ENCODE results near the gene FAM222B.
"Not testable (repeated sequence)": the region's sequence is repeated elsewhere in the genome, so short reads cannot be mapped to it uniquely, and the experiment has no call there.

FAM222B gene, protein sequence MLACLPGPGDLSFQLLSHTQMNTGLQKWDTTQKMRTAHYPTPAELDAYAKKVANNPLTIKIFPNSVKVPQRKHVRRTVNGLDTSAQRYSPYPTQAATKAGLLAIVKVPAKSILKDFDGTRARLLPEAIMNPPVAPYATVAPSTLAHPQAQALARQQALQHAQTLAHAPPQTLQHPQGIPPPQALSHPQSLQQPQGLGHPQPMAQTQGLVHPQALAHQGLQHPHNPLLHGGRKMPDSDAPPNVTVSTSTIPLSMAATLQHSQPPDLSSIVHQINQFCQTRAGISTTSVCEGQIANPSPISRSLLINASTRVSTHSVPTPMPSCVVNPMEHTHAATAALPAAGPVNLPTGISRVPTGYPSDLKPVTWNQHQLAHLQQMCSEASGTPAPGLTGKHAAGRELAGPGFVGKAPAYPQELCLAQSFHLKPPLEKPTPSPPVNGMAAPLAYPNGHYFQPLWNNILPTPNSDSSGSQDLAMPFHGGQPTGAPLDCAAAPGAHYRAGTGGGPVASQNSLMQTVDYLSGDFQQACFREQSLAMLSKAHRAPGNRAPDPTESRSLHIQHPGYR

DNA sequence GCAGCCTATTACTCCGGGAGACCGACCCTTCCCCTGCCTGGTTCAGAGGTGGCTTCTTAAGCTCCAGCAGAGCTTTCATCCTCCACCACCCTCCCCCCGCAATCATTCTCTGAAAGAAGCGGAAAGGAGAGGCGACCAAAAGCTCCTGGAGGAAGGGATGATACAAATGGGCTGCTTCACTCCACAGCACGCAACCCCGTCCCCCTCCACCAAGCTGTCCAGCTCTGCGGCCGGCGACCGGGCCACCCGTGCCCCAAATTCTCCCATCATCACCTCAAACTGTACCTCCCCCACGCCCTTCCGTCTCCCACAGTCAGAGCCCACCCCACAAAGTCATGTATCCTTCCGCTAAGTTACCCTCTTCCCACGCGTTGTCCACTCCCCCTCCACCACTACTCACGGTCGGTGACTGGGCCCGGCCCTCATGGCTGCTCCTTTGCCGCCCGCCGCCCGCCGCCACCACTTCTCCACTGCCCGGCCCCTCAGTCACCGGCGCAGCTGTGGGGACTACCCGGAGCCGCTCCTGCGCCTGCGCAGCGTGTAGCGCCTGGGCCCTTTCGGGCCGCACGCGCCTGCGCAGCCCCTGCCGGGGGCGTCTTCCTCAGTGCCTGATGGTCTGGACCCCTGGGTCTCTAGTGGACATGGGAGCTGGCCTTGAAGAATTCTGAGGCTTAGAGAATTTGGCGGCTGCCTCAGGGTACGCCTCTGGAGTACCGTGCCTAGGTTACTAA lies at the start of gene FAM222B:
FAM222B (minus strand) TSS at position 509 of the 731 bp plus-strand sequence. CDS start 76,123 bp downstream, outside the sequence.
- DNase-seq (ENCODE audit: low read depth) = peak; percentile 81

DNA sequence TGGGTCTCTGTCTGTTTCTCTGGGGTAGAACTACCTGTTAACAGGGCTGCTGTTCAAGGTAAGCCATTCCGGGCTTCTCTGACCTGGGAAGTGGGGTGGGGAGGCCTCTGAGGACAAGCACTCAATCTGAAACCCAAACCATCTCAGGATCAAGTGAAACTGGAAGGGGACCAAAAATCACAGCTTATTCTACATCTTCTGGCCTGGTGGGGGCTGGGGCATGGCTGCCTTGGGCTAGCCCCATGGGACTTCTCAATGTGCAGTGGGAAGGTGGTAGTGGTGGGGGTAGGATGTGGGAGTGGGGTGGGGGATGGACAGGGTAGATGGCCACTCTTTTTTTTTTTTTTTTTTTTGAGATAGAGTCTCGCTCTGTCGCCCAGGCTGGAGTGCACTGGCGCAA lies 49.4 kb upstream of the FAM222B start:
- DNase-seq (ENCODE audit: low read depth) = no peak

DNA sequence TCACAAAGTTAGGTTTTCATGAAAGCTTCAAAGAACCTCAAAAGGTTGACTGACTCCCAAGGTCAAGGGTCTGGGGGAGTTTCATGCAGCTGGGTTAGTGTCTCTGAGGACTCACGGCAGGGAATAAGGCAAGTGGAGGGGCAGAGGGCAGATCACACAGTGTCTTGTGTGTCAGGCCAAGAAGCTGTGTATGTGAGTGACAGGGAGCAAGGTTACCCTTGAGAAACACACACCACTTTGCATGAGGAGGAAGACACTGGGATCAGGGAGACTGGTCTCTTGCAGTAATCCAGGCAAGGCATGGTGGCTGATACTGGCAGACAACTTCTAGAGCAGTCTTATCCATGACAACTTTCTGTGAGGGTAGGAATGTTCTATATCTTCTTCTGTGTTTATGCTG lies 48.6 kb upstream of the FAM222B start:
- DNase-seq (ENCODE audit: low read depth) = no peak

DNA sequence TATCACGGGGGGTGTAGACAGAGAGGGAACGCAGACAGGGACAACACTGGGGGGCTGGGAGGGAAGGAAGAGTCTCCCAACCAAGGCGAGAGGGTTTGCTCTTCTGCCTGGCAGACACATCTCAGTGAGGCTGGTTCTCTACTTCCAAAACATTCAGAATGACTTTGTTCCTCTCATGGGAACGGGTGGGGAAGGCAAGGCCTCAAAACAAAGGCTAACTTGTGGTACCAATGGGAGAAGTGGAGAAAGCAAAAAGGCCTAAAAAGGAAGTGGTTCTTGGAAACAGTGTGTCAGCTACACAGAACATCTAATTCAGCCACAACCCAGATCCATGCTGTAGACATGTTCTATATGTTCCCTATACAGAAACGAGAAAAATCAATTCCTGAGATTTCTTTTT lies 47.4 kb upstream of the FAM222B start:
- DNase-seq (ENCODE audit: low read depth) = no peak

DNA sequence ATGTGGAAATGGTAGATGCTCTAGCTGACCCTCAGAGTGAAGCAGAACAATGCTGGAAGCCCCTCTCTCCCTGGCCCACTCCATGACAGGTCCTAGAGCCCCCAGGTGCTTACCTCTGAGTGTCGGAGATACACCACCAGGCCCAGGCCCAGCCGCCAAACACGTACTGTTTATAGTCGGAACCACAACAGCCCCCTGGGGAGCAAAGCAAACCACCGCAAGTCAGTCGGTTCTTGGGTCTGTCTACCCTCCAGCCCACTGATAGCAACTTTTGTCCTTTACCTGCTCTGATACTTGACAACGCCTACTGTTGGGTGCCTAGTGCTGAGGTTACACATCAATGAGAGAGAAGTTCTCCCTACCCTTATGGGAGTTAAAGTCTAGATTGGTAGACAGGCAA lies 46.2 kb upstream of the FAM222B start:
- no peak for DNase-seq (ENCODE audit: low read depth)

DNA sequence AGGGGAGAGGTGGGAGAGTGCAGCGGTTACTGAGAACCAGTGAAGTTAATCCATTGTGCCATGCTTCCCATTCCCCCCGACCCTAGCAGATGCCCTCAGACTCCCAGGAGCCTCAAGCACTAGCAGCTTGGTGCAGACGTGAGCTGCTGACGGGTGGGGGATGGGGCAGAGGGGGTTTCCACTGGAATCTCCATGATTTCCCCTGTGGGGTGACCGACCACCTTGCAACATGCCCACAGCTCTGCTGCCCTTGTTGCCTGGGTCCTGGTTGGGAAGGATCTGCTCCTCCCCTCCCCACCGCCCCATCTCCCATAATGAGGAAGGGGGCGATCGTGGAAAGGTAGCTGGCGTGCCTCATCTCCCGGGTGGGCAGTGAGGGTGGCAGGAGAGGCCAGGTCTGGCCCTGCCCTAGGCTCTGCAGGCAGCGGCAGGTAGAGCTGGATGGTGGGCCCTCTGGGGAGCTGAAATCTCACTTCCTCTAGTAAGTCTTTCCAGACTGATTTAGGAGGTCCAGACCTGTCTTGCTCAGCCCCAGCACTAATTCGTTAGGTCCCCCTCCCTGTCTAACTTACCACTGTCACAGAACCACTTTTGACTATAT lies 45.4 kb upstream of the FAM222B start:
- DNase-seq (ENCODE audit: low read depth) = no peak

DNA sequence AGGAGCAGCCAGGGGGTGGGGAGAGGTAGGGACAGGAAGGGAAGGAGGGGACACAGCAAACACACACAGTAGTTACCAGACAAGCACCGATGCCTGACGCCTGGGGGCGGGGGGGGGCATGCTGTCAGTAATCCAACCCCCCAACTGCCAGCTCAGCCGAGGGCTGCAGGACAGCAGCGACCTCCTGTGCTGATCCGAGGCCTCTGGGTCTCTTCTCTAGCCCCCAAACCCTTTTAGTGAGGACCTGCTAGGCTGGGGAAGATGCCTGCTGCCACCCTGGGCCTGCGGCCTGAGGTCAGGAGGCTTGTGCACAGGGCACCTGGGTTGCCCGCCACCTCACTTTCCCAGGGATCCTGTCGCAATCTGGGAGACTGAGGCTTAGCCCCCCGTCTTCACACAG lies 43.4 kb upstream of the FAM222B start:
- DNase-seq (ENCODE audit: low read depth) = no peak

DNA sequence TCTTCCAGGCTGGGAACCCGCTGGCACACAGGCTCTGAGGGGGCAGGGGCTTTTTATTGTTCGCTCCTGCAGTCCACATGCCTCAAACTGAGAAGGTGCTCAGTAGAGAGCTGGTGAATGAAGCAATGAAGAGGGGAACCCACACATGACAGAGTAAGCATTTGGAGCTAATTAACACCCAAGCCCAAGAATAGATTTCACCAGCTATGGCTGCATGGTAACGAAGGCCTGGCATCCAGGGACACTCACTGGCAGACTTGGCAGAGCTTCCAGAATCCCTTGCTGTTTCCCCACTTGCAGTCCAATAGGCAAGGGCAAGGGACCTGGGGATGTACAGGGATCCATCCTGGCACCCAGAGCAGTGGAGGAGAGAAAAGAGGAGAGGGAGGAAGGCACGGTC lies 42.8 kb upstream of the FAM222B start:
- no peak for DNase-seq (ENCODE audit: low read depth)

DNA sequence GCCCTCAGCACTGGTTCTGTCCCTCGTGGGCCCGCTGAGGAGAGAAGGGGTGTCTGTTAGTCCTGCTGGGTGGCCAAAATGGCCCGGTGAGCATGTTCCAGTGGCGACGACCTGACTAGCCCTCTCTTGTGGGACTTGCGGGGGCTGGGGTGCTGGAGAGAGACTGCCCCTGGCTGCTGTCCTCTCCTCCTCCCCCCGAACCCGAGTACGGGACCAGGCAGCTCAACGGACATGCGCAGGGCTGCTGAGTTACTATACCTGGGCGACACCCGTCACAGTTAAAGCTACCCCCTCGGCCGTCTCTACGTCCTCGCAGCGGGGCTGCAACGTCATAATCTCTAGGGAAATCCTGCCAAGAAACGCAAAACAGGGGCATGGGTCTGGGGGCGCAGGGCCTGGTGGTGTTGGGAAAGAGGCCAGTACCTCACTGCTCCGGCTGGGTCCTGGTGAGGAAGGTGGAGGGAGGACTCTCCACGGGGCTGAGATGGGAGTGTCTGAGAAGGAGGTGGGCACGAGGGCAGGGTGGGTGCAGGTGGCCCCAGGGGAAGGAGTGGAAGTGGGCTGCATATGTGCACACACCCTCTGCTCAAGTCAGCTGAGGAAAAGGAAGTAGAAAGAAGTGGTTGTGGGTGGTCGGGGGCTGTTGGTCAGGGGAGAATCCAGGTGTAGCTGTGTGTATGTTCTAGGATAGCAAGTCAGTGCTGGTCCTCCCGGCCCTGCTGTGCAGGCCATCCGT lies 41.5 kb upstream of the FAM222B start:
- no peak for DNase-seq (ENCODE audit: low read depth)

DNA sequence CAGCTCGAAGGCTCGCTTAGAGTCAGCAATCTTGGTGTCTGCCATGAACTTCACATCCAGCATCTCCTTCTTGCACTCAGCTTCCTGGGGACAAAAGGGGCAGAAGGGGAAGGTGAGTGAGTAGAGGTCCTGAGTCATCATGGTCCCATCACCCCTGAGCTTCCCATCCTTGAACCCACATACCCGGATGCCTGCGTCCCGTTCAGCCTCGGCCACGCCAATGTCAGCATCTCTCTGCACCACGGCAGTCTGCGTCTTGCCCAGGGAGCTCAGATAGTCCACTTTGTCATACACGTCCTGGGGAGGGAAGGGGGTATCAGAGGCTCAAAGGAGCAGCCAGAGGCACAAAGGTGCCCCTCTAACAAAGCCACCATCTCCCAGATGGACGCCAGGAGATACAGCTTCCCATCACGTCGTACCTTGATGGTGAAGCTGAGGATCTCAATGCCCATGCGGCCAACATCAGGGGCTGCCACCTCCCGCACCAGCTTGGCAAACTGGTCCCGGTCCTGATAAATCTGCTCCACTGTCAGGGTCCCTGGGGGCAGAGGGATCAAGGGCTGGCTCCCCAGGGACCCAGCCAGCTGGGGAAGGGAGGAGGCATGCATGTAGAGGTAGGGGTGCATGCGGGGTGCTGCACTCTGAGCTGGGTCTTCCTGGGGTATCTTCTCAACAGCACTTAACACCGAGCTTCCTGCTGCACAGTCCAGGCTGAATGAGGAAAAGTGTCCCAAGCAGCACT lies 39.7 kb upstream of the FAM222B start:
- DNase-seq (ENCODE audit: low read depth) = no peak

DNA sequence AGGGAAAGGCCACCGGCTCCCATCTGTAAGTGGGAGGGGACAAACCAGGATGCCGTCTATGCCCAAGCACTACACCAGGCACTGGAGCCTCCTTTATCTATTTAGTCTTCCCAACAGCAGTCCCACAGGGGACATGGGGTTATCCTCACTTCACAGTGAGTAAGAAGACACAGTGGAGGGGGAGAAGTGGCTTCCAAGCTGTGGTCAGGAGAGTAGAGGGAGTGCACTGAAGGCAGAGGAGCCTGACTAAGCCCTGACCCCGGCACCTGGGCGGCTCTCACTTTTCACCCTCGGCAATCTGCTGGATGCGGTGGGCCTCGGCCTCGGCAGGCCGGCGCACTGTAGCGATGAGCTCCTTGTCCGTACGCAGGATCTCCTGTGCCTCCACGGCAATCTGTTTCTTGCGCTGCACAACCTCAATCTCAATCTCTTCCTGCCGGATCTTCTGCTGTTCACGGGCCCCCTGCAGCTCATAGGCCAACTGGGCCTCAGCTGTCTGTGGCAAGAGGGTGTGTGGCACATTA lies 39.0 kb upstream of the FAM222B start:
- no peak for DNase-seq (ENCODE audit: low read depth)

DNA sequence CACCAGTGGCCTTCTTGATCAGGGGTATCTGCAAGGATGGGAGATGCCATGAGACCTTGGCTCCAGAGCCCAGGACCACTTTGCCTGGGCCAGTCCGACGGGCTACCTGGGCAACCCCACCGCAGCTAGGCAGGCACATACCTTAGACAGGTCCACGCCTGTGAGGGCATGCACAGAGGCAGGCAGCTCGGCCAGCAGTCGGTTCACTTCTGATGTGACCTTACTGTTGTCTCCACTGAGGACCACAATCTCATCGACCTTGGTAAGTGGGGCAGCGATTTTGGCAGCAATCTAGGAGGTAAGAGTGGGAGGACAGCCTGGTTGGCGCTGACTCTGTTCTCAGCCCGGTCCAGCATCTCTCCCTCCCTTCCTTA lies 38.0 kb upstream of the FAM222B start:
- DNase-seq (ENCODE audit: low read depth) = no peak

DNA sequence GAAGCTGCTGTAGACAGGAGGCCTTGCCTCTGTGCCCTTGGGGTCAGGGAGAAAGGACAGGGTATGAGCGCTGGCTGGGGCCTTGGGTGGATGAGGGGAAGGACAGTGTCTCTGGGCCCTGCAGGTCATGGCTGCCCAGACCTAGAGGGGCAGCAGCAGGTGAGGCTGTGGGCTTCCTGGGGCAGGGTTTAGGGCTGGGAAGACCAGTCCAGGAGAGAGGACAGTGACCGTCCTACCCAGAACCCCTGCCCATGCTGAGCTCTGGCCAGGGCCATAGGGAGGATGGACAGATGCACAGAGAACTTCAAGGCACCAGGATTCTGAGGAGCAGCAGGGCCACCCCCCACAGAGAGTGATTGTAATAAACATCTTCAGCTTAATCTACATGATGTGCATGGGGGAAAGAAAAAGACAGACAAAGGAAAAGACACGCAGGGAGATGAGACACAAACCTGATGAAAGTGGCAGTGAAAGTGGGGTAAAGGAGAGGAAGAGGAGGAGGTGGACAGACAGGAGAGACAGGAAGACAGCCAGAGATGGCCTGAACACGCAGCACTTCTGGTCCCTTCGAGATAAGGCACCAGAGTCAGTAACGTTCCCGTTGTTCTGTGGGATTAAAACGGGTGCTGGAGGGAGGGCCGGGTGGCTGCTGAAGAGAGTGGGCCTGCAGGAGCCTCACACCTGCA lies 37.4 kb upstream of the FAM222B start:
- DNase-seq (ENCODE audit: low read depth) = no peak

DNA sequence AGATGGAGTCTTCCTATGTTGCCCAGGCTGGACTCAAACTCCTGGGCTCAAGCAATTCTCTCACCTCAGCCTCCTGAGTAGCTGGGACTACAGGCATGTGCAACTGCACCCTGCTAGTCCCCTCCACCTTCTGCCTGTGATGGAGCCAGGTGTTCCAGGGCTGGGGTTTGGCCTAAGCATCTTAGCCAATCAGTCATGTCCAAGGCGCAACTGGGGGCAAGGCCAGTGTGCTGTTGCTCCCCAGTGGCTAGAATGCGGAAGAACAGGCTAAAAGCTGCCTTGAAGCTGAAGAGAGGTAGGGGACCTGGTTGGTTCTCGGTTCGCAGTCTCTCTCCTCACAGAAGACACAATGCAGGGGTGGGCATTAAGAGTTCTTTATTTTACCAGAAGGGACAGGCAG lies 36.4 kb upstream of the FAM222B start:
- DNase-seq (ENCODE audit: low read depth) = no peak

DNA sequence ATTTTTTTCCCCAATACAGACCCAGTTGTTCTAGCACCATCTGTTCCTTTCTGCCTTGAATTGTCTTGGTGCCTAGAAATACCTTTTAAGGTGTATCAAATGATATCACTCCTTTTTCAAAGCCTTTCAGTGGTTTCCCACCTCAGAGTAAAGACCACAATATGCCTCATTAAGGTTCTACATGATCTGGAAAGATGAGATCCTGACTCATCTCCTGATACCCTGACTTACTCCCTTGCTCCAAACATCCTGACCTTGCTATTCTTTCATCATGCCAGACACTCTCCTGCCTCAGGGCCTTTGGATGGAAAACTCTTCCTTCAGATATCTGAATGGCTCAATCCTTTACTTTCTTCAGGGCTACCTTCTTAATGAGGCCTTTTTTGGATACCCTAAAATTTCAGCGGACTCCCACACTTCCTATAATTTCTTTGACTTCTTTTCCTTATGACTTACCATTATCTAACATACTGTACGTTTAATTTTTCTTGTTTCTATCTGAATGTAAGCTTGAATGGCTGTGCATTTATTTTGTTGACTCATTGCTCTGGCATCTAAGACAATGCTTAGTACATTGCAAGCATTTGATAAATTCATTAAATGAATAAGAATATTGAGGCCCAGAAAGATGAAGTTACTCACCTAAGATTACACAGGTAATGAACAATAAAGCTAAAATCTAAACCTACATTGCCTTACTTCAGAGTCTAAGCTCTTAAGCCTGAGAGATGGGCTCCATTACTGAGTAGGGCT lies 35.7 kb upstream of the FAM222B start:
- no peak for DNase-seq (ENCODE audit: low read depth)

DNA sequence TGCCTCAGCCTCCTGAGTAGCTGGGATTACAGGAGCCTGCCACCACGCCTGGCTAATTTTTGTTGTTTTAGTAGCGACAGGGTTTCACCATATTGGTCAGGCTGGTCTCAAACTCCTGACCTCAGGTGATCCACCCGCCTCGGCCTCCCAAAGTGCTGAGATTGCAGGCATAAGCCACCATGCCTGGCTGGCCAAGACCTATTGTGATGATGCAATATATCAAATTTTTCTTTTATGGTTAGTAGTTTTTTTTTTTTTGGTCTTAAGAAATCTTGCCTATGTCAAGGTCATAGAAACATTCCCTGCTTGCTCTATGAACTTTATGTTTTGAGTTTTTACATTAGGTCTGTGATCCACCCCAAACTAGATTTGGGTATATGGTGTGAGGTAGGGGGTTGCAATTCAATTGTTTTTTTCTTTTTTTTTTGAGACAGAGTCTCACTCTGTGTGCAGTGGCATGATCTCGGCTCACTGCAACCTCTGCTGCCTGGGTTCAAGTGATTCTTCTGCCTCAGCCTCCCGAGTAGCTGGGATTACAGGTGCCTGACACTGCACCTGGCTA lies 34.6 kb upstream of the FAM222B start:
- DNase-seq (ENCODE audit: low read depth) = not testable (repeated sequence)

DNA sequence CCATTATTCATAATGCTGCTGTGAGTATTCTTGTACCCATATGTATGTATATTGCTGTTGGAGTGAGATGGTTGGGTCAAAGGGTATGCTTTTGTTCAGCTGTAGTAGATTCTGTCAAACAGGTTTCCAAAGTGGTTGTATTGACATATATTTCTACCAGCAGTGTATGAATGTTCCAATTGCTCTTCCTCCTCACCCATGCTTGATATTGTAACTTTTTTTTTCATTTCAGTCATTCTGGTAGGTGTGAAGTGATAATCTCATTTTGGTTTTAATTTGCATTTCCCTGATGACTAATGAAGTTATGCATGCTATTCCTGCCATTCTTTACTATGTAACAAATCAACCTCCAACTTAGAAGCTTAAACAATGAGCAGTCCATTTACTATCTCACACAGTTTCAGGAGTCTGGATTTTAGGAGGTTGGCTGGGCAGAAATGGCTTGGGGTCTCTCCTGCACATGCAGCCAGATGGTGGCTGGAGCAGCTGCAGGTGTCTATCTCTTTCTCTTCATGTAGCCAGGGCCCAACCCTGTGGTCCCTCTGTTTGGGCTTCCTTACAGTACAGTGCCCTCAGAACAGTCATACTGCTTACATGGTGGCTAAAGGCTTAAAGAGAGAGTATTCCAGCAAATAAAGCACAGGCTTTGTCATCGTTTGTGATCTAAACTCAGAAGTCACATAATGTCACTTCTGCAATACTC lies 33.4 kb upstream of the FAM222B start:
- DNase-seq (ENCODE audit: low read depth) = no peak

DNA sequence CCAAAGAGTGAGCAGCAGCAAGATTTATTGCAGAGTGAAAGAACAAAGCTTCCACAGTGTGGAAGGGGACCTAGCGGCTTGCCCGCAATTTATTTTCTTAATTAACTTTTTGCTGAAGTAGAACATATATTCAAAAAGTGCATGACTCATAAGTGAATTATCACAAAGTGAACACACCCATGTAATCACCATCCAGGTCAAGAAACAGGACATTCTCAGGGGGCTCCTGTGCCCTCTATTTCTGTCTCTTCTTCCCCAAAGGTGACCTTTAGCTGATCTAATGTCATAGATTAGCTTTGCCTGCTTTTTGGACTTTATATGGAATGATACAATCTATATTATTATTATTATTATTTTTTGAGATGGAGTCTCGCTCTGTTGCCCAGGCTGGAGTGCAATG lies 32.2 kb upstream of the FAM222B start:
- DNase-seq (ENCODE audit: low read depth) = no peak

DNA sequence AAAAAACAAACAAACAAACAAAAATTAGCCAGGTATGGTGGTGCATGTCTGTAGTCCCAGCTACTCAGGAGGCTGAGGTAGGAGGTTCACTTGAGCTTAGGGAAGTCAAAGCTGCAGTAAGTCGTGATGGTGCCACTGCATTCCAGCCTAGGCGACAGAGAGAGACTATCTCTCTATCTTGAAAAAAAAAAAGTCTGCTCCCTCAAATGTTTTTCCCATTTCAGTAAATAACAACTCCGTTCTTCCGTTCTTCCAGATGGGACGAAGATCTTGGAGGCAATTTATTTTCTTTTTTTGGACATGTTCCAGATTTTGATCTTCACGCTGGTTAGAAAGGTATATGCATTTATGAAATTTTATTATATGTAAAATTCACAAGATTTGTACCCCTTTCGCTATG lies 31.2 kb upstream of the FAM222B start:
- DNase-seq (ENCODE audit: low read depth) = no peak
